Measurements from ENCODE around the gene PRKCA. TPM values are rescaled to one million over a fixed set of nuclear protein-coding genes. Genes with fewer than 3 reads are reported as not detected.

PRKCA gene
- total RNA-seq, 3 donors from 2014 or later = 42.3 to 77.7 (median 56.3) TPM

DNA sequence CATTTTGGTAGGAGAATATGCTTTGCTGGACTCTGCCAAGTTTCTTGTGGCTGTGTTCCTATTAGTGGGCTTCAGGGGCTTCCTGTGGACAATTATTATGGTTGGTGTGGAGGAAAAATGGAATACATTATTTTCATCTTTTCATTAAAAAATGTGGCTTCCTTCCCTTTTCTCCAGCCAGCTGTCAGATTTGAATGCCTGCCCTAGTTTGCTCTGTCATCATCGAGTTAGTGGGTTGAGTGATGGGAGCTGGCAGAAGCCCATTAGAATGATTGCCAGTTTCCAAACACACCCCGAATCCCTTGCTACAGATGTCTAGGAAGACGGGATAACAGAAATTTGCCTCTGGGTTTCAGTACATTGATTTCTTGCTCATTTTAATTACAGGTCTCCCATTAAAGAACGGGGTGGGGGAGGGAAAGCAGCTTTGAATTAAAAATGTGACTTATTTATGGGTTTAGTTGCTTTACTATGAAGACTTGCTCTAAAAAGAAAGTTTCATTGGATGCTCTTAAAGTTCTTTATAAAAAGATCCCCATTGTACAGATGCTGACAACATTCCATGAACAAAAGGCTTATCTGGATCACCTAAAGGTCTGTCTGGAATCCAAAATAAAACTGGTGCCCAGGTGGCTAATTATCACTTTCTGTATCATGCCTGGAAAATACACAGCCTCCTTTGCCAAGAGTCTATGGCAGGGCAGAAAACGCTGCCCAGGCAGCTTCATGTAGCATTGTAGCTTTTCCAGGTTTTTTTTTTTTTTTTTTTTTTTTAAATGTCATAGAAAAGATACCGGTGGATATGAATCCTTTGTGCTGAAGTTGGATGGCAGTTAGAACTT, 103.6 kb downstream of the PRKCA start:
- DNase-seq (no peak), ATAC-seq (no peak)
- intact Hi-C loops (cut with DNase I, micrococcal nuclease) = no loop called here
- TF ChIP-seq, protein P1, sequence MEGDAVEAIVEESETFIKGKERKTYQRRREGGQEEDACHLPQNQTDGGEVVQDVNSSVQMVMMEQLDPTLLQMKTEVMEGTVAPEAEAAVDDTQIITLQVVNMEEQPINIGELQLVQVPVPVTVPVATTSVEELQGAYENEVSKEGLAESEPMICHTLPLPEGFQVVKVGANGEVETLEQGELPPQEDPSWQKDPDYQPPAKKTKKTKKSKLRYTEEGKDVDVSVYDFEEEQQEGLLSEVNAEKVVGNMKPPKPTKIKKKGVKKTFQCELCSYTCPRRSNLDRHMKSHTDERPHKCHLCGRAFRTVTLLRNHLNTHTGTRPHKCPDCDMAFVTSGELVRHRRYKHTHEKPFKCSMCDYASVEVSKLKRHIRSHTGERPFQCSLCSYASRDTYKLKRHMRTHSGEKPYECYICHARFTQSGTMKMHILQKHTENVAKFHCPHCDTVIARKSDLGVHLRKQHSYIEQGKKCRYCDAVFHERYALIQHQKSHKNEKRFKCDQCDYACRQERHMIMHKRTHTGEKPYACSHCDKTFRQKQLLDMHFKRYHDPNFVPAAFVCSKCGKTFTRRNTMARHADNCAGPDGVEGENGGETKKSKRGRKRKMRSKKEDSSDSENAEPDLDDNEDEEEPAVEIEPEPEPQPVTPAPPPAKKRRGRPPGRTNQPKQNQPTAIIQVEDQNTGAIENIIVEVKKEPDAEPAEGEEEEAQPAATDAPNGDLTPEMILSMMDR (IDR thresholded peaks at IDR 0.05) = no peak
- Histone ChIP-seq H3K9me3 (no peaks in the 10 kb centered on the region), H3K4me1 (ENCODE audit: low read depth) (peaks cover 13% of the 10 kb centered on the region), H3K4me3 (no peak overlapping the region), H3K36me3 (ENCODE audit: low read depth) (no peaks in the 10 kb centered on the region)

DNA sequence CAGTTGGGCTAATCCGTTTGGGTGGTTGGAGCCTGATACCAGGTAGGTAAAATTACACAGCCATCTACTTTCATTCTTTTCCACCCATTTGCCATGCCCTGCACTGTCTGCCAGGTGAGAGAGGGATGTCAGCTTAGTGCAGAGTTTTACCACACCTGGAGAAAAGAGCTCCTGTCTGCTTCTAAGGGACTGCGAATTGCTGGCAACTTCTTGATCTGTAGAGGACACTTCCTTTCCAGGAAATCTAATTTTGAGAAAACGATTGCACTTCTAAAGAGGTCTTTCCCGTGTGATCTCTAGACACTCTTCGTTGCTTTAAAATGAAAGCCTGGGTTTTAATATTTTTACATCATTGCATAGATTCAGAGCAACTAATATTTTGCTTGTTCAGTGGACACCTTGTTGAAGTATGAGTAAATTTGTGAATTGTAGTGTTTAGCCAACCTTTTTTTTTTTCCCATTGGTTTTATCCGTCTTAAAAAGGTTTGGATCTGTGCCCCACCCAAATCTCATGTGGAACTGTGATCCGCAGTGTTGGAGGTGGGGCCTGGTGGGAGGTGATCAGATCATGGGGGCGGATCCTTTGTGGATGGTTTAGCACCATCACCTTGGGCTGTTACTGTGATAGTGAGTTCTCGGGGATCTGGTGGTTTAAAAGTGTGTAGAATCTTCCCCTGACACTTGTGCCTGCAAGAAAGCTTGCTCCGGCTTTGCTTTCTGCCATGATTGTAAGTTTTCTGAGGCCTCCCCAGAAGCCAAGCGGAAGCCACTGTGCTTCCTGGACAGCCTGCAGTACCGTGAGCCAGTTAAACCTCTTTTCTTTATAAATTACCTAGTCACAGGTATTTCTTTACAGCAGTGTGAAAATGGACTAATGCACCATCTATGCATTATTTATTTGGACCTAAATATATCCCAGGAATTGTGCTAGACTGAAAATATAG, 104.6 kb downstream of the PRKCA start:
- no peak for DNase-seq
- Histone ChIP-seq H3K4me3 (no peak overlapping the region), H3K4me1 (ENCODE audit: low read depth) (peaks cover 13% of the 10 kb centered on the region), H3K9me3 (no peaks in the 10 kb centered on the region), H3K36me3 (ENCODE audit: low read depth) (no peaks in the 10 kb centered on the region)
- intact Hi-C loops (cut with DNase I, micrococcal nuclease) = no loop called here
- TF ChIP-seq, protein P1 (IDR thresholded peaks at IDR 0.05) = no peak
- ATAC-seq = no peak

GRCh38 chr17:66407864-66408263, 105.5 kb downstream of the PRKCA start:
- ATAC-seq (no peak), DNase-seq (no peak)
- TF ChIP-seq, protein P1 (IDR thresholded peaks at IDR 0.05) = no peak
- no peaks in the 10 kb centered on the region for H3K36me3 ChIP-seq (ENCODE audit: low read depth)
- peaks cover 13% of the 10 kb centered on the region for H3K4me1 ChIP-seq (ENCODE audit: low read depth)
- no peak overlapping the region for H3K4me3 ChIP-seq
- intact Hi-C loops (cut with DNase I, micrococcal nuclease) = no loop called here
- no peaks in the 10 kb centered on the region for H3K9me3 ChIP-seq

DNA sequence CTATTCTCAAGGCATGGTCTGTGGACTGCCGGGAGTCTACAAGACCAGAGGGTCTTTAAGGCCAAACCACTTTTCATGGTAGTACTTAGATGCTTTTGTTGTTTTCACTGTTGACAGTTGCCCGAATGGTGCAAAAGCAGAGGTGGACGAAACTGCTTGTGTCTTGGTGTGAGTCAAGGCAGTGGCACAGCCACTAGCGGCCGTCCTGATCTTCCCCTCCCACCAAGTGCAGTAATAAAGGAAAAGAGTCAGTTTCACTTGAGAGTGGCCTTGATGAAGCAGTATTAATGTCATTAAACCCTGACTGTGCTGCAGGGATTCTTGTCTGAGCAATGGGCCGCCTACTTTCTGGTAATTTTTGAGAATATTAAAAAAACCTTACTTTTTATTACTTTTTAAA, 109.1 kb downstream of the PRKCA start:
- intact Hi-C loops (cut with DNase I, micrococcal nuclease) = no loop called here
- Histone ChIP-seq H3K4me1 (ENCODE audit: low read depth) (peaks cover 28% of the 10 kb centered on the region), H3K9me3 (no peaks in the 10 kb centered on the region), H3K4me3 (no peak overlapping the region), H3K36me3 (ENCODE audit: low read depth) (no peaks in the 10 kb centered on the region)
- DNase-seq (no peak), ATAC-seq (no peak)
- TF ChIP-seq, protein P1 (IDR thresholded peaks at IDR 0.05) = no peak

DNA sequence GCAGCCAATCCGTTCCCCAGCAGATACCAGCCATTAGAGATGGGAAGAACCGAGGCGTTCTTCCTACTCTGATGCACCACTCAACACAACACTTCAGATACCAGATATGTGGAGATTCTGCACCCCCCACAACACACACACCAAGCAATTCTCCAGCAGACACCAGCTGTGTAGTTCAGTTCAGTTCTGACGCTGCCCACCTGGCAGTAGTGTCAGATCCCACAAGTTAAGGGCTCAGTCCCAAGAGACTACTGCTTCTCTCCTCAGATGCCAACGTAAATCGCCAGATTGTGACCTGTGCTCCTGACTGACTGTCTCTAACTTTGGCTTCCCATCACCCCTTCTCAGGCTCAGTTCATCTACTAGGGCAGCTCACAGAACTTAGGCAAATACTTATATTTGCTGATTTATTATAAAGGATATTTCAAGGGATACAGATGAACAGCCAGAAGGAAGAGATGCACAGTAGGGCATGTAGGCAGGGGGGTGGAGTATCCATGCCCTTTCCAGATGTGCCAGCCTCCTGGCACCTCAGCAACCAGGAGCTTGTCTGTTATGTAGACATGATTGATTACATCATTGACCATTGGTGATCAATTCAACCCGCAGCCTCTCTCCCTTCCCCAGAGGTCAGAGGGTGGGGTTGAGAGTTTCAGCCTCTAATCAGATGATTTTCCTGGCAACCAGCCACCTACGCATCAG, 110.6 kb downstream of the PRKCA start:
- no peak for ATAC-seq
- intact Hi-C loops (cut with DNase I, micrococcal nuclease) = no loop called here

More for the DNA sequence above, 110.6 kb downstream of the PRKCA start:
- Histone ChIP-seq H3K4me3 (no peak overlapping the region), H3K9me3 (no peaks in the 10 kb centered on the region), H3K36me3 (ENCODE audit: low read depth) (no peaks in the 10 kb centered on the region), H3K4me1 (ENCODE audit: low read depth) (peaks cover 35% of the 10 kb centered on the region)
- TF ChIP-seq, protein P1 (IDR thresholded peaks at IDR 0.05) = no peak
- DNase-seq = no peak
